ENCODE measurements around the gene PPOX. TPM values are rescaled to one million over a fixed set of nuclear protein-coding genes. Genes with fewer than 3 reads are reported as not detected.
A peak's percentile ranks its signal among the peaks of the same experiment; 100 is the strongest.

Gene PPOX
- total RNA-seq, 1 donor from 2014 or later = 20.0 TPM

DNA sequence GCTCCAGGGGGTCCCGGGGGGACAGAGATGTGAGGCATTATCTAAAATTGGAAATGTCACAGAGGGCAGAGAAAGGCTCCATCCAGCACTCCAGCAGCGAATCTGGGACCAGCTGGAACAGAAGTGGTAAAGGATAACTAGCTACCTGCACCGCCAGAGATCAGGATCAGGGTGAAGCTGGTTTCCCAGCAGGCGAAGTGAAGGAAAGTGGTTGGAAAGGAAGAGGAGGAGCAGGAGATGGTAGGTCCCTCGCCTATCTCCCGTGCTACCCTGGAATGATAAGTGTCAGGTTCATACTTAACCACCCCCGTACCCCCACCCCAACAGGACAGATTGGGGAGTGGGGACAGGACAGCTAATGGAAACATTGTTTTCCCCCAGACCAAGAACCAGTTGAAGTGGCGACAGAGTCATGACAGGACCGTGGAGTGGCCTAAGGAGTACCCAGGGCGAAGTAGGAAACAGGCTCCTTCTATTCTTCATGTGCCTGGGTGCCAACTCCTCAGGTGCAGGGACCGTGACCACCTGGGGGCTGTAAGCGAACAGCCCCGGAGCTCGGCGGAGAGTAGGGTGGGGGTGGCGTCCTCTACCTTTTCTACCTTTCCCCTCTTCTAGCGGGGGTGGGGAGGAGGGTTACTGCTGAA lies 10.4 kb downstream of the PPOX start:
- Histone ChIP-seq H3K9ac (ENCODE audit: low read length) (peak overlapping the region; percentile 98), H3K36me3 (ENCODE audit: insufficient read depth, low read length) (peaks cover 14% of the 10 kb centered on the region), H3K79me2 (ENCODE audit: insufficient read depth, low read length) (peaks cover 19% of the 10 kb centered on the region), H3K27ac (ENCODE audit: low read depth, low read length) (peak overlapping the region; percentile 91), H3K4me1 (ENCODE audit: insufficient read depth, low read length) (peaks cover 23% of the 10 kb centered on the region), H4K20me1 (ENCODE audit: insufficient read depth, low read length) (peaks cover 11% of the 10 kb centered on the region), H3K9me3 (ENCODE audit: insufficient read depth, low read depth, low read length) (no peaks in the 10 kb centered on the region), H2AFZ (ENCODE audit: low read depth, low read length) (peak overlapping the region; percentile 100), H3K27me3 (ENCODE audit: insufficient read depth, low read length) (no peaks in the 10 kb centered on the region), H3K4me2 (ENCODE audit: low read length) (peak overlapping the region; percentile 100), H3K4me3 (ENCODE audit: insufficient read depth, low read depth, low read length) (peak overlapping the region; percentile 91)
- Mint-ChIP-seq H3K4me1 (ENCODE audit: low read depth, unreplicated experiment) (peaks cover 21% of the 10 kb centered on the region), H3K4me3 (ENCODE audit: unreplicated experiment) (peak overlapping the region; percentile 99), H3K36me3 (ENCODE audit: low read depth, unreplicated experiment) (peaks cover 39% of the 10 kb centered on the region), H3K9me3 (ENCODE audit: unreplicated experiment) (no peaks in the 10 kb centered on the region), H3K27ac (ENCODE audit: unreplicated experiment) (peak overlapping the region; percentile 98), H3K27me3 (ENCODE audit: low read depth, unreplicated experiment) (no peaks in the 10 kb centered on the region)
- FAIRE-seq (no peak), DNase-seq (ENCODE audit: low read depth) (no peak)
- TF ChIP-seq EZH2 (IDR thresholded peaks at IDR 0.05; ENCODE audit: insufficient read depth, low read length) = no peak
- TF ChIP-seq, protein P1, sequence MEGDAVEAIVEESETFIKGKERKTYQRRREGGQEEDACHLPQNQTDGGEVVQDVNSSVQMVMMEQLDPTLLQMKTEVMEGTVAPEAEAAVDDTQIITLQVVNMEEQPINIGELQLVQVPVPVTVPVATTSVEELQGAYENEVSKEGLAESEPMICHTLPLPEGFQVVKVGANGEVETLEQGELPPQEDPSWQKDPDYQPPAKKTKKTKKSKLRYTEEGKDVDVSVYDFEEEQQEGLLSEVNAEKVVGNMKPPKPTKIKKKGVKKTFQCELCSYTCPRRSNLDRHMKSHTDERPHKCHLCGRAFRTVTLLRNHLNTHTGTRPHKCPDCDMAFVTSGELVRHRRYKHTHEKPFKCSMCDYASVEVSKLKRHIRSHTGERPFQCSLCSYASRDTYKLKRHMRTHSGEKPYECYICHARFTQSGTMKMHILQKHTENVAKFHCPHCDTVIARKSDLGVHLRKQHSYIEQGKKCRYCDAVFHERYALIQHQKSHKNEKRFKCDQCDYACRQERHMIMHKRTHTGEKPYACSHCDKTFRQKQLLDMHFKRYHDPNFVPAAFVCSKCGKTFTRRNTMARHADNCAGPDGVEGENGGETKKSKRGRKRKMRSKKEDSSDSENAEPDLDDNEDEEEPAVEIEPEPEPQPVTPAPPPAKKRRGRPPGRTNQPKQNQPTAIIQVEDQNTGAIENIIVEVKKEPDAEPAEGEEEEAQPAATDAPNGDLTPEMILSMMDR (IDR thresholded peaks at IDR 0.05; ENCODE audit: insufficient read depth, low read depth, low read length) = no peak

GRCh38 chr1:161177112-161177935 lies 11.1 kb downstream of the PPOX start, which contains the start of gene B4GALT3:
Gene B4GALT3 (minus strand): TSS chr1:161177507. CDS start chr1:161176060, 1,447 bp downstream.
- FAIRE-seq = no peak
- Histone ChIP-seq H3K27me3 (ENCODE audit: insufficient read depth, low read length) (no peaks in the 10 kb centered on the region), H3K4me3 (ENCODE audit: insufficient read depth, low read depth, low read length) (peak within 1 kb of the TSS; percentile 91), H3K4me2 (ENCODE audit: low read length) (peak within 1 kb of the TSS; percentile 100), H3K36me3 (ENCODE audit: insufficient read depth, low read length) (peaks cover 8% of the 10 kb centered on the region), H3K9me3 (ENCODE audit: insufficient read depth, low read depth, low read length) (no peaks in the 10 kb centered on the region), H4K20me1 (ENCODE audit: insufficient read depth, low read length) (peaks cover 10% of the 10 kb centered on the region), H3K9ac (ENCODE audit: low read length) (peak within 1 kb of the TSS; percentile 98), H3K4me1 (ENCODE audit: insufficient read depth, low read length) (peaks cover 26% of the 10 kb centered on the region), H3K27ac (ENCODE audit: low read depth, low read length) (peak within 1 kb of the TSS; percentile 91), H2AFZ (ENCODE audit: low read depth, low read length) (peak within 1 kb of the TSS; percentile 100), H3K79me2 (ENCODE audit: insufficient read depth, low read length) (peaks cover 19% of the 10 kb centered on the region)
- TF ChIP-seq EZH2 (IDR thresholded peaks at IDR 0.05; ENCODE audit: insufficient read depth, low read length) = no peak
- TF ChIP-seq, protein P1 (IDR thresholded peaks at IDR 0.05; ENCODE audit: insufficient read depth, low read depth, low read length) = no peak
- Mint-ChIP-seq H3K4me3 (ENCODE audit: unreplicated experiment) (peak within 1 kb of the TSS; percentile 99), H3K27me3 (ENCODE audit: low read depth, unreplicated experiment) (no peaks in the 10 kb centered on the region), H3K36me3 (ENCODE audit: low read depth, unreplicated experiment) (peaks cover 32% of the 10 kb centered on the region), H3K27ac (ENCODE audit: unreplicated experiment) (peak within 1 kb of the TSS; percentile 98), H3K9me3 (ENCODE audit: unreplicated experiment) (no peaks in the 10 kb centered on the region), H3K4me1 (ENCODE audit: low read depth, unreplicated experiment) (peaks cover 25% of the 10 kb centered on the region)
- peak; percentile 46 for DNase-seq (ENCODE audit: low read depth)

Measured in astrocyte (in vitro differentiated cells and primary cell).